A673 (cell line): ENCODE results near the gene SSBP2. TPM values are rescaled to one million over a fixed set of nuclear protein-coding genes. Genes with fewer than 3 reads are reported as not detected.

ENCODE experiments used
- BruUV-seq: library from RNA; stranded (reverse); fragments of 400-500 nt; replicated peaks from 2 replicates; lab custom pipeline; 2021; lab: Mats Ljungman, UMichigan
- CTCF ChIA-PET: fragments of 300-600 bp; sonication (Branson Sonifier 250); formaldehyde crosslinking; loops from one replicate; lab custom pipeline; 2022; ENCODE audit warnings: antibody characterized with exemption; lab: Charles Lee
- POLR2A ChIA-PET: fragments of 300-600 bp; sonication (Branson Sonifier 250); formaldehyde crosslinking; loops from one replicate; lab custom pipeline; 2022; ENCODE audit warnings: antibody characterized with exemption; ENCODE audit not compliant: low non-redundant PET; lab: Charles Lee
- DNase-seq: peaks from one replicate; pipeline ENCODE4 v3.0.0-alpha.2; 2015; ENCODE audit warnings: low spot score
- H3K27ac ChIP-seq: fragments of 200-600 bp; sonication (generic); 2 replicates; pipeline ENCODE4 v1.5.1; 2016; ENCODE audit warnings: mixed run types, low read depth, mild to moderate bottlenecking, mixed read lengths, antibody characterized with exemption, low read length; ENCODE audit not compliant: poor library complexity, severe bottlenecking
- H3K27me3 ChIP-seq: fragments of 200-600 bp; sonication (generic); replicated peaks from 2 replicates; pipeline ENCODE4 v1.6.1; 2017; ENCODE audit warnings: mixed run types, low read depth, mild to moderate bottlenecking, mixed read lengths, antibody characterized with exemption, low read length; ENCODE audit not compliant: insufficient read depth, poor library complexity
- H3K36me3 ChIP-seq: fragments of 200-600 bp; sonication (generic); 2 replicates; pipeline ENCODE4 v1.6.1; 2016; ENCODE audit warnings: mixed run types, mild to moderate bottlenecking, mixed read lengths, antibody characterized with exemption, low read length; ENCODE audit not compliant: insufficient read depth, poor library complexity, severe bottlenecking
- H3K4me1 ChIP-seq: fragments of 200-600 bp; sonication (generic); 2 replicates; pipeline ENCODE4 v1.6.1; 2017; ENCODE audit warnings: mixed run types, mild to moderate bottlenecking, mixed read lengths, antibody characterized with exemption, low read length; ENCODE audit not compliant: insufficient read depth, poor library complexity, severe bottlenecking
- H3K4me3 ChIP-seq: fragments of 200-600 bp; sonication (generic); 2 replicates; pipeline ENCODE4 v1.5.1; 2016; ENCODE audit warnings: low read depth, mixed run types, mild to moderate bottlenecking, mixed read lengths, low read length; ENCODE audit not compliant: poor library complexity, severe bottlenecking
- H3K9me3 ChIP-seq: fragments of 200-600 bp; sonication (generic); 2 replicates; pipeline ENCODE4 v1.6.1; 2016; ENCODE audit warnings: mixed run types, low read depth, mild to moderate bottlenecking, mixed read lengths, antibody characterized with exemption, low read length; ENCODE audit not compliant: poor library complexity, severe bottlenecking
- CTCF ChIP-seq: fragments of 300-800, 200-600 bp; sonication (generic); conservative IDR thresholded peaks from 2 replicates; pipeline ENCODE4 v1.5.1; 2017; ENCODE audit warnings: low read depth, mild to moderate bottlenecking, antibody characterized with exemption, low read length, moderate library complexity, mixed read lengths
- EZH2 ChIP-seq: fragments of 200-600 bp; sonication (generic); IDR thresholded peaks from 2 replicates; pipeline ENCODE4 v1.6.1; 2017; ENCODE audit warnings: borderline replicate concordance, low read depth, mild to moderate bottlenecking, mixed read lengths, antibody characterized with exemption, low read length; ENCODE audit not compliant: poor library complexity, severe bottlenecking
- intact Hi-C: fragments of 100-400 bp; cut with micrococcal nuclease; formaldehyde crosslinking; loops from one replicate; pipeline ENCODE4 v1.10.0; 2022; ENCODE audit not compliant: unreplicated experiment
- total RNA-seq: library from RNA; stranded (reverse); gene quantifications from 2 replicates; pipeline ENCODE4 v1.2.3, GENCODE V29; 2021

SSBP2 gene
- total RNA-seq, 1 experiment from 2014 or later = 42.8 TPM

- intact Hi-C loops = no loop called here
- no peak overlapping the region for H3K4me3 ChIP-seq
- no peaks in the 10 kb centered on the region for H3K36me3 ChIP-seq
- no peak overlapping the region for H3K27ac ChIP-seq
- ChIA-PET POLR2A (no interaction called here), CTCF (no interaction called here)
- H3K9me3 ChIP-seq = no peaks in the 10 kb centered on the region
- DNase-seq = no peak
- TF ChIP-seq CTCF (no peak), EZH2 (no peak)
- peaks cover 18% of the 10 kb centered on the region for H3K4me1 ChIP-seq
- no peaks in the 10 kb centered on the region for H3K27me3 ChIP-seq
- no TSS peak for BruUV-seq
These were observed 31.1 kb downstream of the SSBP2 start for GRCh38 chr5:81719743-81720345.

GRCh38 chr5:81718300-81718699, 32.6 kb downstream of the SSBP2 start:
- no peak for TF ChIP-seq EZH2
- no peak for TF ChIP-seq CTCF
- Histone ChIP-seq H3K9me3 (no peaks in the 10 kb centered on the region), H3K4me3 (no peak overlapping the region), H3K27ac (no peak overlapping the region), H3K27me3 (no peaks in the 10 kb centered on the region), H3K36me3 (no peaks in the 10 kb centered on the region), H3K4me1 (peaks cover 18% of the 10 kb centered on the region)
- ChIA-PET CTCF (no interaction called here), POLR2A (no interaction called here)
- DNase-seq = no peak
- no TSS peak for BruUV-seq
- intact Hi-C loops = no loop called here

- Histone ChIP-seq H3K27me3 (no peaks in the 10 kb centered on the region), H3K4me1 (peaks cover 18% of the 10 kb centered on the region), H3K9me3 (no peaks in the 10 kb centered on the region), H3K4me3 (no peak overlapping the region), H3K36me3 (no peaks in the 10 kb centered on the region), H3K27ac (no peak overlapping the region)
- intact Hi-C loops = no loop called here
- POLR2A ChIA-PET = no interaction called here
- TF ChIP-seq CTCF (no peak), EZH2 (no peak)
- no peak for DNase-seq
- no TSS peak for BruUV-seq
- CTCF ChIA-PET = no interaction called here
These were observed 33.0 kb downstream of the SSBP2 start for GRCh38 chr5:81717860-81718259.
